RWPE1 (cell line): ENCODE results near the gene MTUS2.

Source experiments
- CTCF ChIA-PET: fragments of 350-600 bp; sonication (Branson Sonifier 250); formaldehyde crosslinking; extraction: SDS; loops from one replicate; lab custom pipeline; 2021; lab: Yijun Ruan, JAX
- POLR2A ChIA-PET: fragments of 400-600 bp; formaldehyde crosslinking; extraction: SDS; loops from one replicate; lab custom pipeline; 2020; ENCODE audit warnings: antibody characterized with exemption; ENCODE audit not compliant: low non-redundant PET; lab: Yijun Ruan, JAX
- DNase-seq: peaks from one replicate; pipeline ENCODE4 v3.0.0; 2012; ENCODE audit warnings: low spot score
- H3K27ac ChIP-seq: fragments of 450-650 bp; 2 replicates; pipeline ENCODE4 v1.5.1; 2017
- TF ChIP-seq, protein P1 (sequence below): fragments of 450-650 bp; conservative IDR thresholded peaks from 2 replicates; pipeline ENCODE4 v1.5.1; 2017; ENCODE audit warnings: low read depth, mild to moderate bottlenecking

Gene MTUS2

GRCh38 chr13:29154390-29154789 is 334.3 kb downstream of the MTUS2 start:
- TF ChIP-seq, protein P1, sequence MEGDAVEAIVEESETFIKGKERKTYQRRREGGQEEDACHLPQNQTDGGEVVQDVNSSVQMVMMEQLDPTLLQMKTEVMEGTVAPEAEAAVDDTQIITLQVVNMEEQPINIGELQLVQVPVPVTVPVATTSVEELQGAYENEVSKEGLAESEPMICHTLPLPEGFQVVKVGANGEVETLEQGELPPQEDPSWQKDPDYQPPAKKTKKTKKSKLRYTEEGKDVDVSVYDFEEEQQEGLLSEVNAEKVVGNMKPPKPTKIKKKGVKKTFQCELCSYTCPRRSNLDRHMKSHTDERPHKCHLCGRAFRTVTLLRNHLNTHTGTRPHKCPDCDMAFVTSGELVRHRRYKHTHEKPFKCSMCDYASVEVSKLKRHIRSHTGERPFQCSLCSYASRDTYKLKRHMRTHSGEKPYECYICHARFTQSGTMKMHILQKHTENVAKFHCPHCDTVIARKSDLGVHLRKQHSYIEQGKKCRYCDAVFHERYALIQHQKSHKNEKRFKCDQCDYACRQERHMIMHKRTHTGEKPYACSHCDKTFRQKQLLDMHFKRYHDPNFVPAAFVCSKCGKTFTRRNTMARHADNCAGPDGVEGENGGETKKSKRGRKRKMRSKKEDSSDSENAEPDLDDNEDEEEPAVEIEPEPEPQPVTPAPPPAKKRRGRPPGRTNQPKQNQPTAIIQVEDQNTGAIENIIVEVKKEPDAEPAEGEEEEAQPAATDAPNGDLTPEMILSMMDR = no peak
- ChIA-PET POLR2A (no interaction called here), CTCF (no interaction called here)
- no peak for DNase-seq
- no peak overlapping the region for H3K27ac ChIP-seq

GRCh38 chr13:29156136-29156535 is 336.0 kb downstream of the MTUS2 start:
- TF ChIP-seq, protein P1 = no peak
- ChIA-PET CTCF (no interaction called here), POLR2A (no interaction called here)
- no peak overlapping the region for H3K27ac ChIP-seq
- no peak for DNase-seq

- TF ChIP-seq, protein P1 = no peak
- ChIA-PET CTCF (no interaction called here), POLR2A (no interaction called here)
- H3K27ac ChIP-seq = no peak overlapping the region
- no peak for DNase-seq
Measured at GRCh38 chr13:29159871-29160270, 339.7 kb downstream of the MTUS2 start.

- CTCF ChIA-PET = no interaction called here
- TF ChIP-seq, protein P1 = no peak
- H3K27ac ChIP-seq = no peak overlapping the region
- POLR2A ChIA-PET = no interaction called here
- no peak for DNase-seq
Measured at GRCh38 chr13:29160862-29161261, 340.7 kb downstream of the MTUS2 start.

DNA sequence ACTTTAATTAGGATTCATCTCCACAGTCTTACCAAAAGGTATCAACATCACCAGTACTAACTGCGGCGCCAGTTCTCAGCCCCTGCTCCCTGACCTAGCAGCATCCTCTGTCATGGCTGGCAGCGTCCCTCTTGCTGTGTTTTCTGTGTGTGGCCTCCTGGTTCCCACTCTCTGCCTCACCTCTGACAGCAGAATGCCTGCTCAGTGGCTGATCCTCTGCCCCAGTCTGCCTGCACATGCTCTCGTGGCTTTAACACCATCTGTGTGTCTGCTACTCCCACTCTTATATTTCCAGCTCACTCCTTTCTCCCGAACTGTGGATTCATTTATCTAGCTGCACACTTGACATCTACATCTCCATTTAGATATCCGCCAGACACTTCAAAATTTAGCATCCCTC is 341.5 kb downstream of the MTUS2 start:
- DNase-seq = no peak
- H3K27ac ChIP-seq = no peak overlapping the region
- TF ChIP-seq, protein P1 = no peak
- ChIA-PET POLR2A (no interaction called here), CTCF (no interaction called here)

DNA sequence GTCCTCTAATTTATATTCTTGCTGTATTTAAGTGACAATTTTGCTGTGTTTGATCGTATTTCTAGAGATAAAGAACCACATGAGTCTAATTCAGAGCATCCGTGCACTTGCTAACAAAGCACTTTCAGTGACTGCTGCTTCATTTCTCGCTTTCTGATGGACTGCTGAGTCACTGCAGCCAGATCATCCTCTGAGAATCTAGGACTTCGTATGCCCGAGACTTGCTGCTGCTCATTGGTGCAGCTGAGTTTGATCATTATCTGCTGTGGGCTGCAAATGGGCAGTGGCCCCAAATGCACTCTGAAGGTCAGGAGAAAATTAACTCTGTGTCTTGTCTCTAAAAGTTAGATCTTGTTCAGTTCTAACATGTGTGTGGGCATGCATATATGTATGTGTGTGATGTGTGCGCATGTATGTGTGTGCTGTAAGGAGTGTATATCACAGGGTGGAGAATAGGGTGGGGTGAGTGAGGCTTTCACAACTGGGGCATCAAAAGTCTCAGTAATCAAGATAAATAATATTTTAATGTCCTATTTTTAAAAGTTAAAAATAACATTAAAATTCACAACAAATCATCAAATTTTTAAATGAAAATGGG is 342.6 kb downstream of the MTUS2 start:
- no peak for DNase-seq
- ChIA-PET POLR2A (no interaction called here), CTCF (no interaction called here)
- TF ChIP-seq, protein P1 = no peak
- no peak overlapping the region for H3K27ac ChIP-seq
